ENCODE measurements around the gene EML2.
"Not testable (repeated sequence)": the region's sequence is repeated elsewhere in the genome, so short reads cannot be mapped to it uniquely, and the experiment has no call there.

Gene EML2

GRCh38 chr19:45615795-45616703, 23.1 kb downstream of the EML2 start:
- DNase-seq = peak; percentile 92

GRCh38 chr19:45615056-45615455, 24.1 kb downstream of the EML2 start:
- not testable (repeated sequence) for DNase-seq

GRCh38 chr19:45613926-45614725, 25.1 kb downstream of the EML2 start:
- peak; percentile 82 for DNase-seq

GRCh38 chr19:45608948-45609347, 30.2 kb downstream of the EML2 start:
- no peak for DNase-seq

- peak; percentile 66 for DNase-seq
These were observed 31.8 kb downstream of the EML2 start for GRCh38 chr19:45607071-45608029.

GRCh38 chr19:45601524-45602374, 37.4 kb downstream of the EML2 start, which contains the start of gene GPR4:
TSS of gene GPR4 (minus strand) at chr19:45602212. CDS start at chr19:45591866, 10,346 bp downstream.
- DNase-seq = no peak

- DNase-seq = no peak
These were observed 38.1 kb downstream of the EML2 start for GRCh38 chr19:45601115-45601514.

GRCh38 chr19:45600340-45600885, 38.8 kb downstream of the EML2 start:
- DNase-seq = no peak

- DNase-seq = no peak
These were observed 39.9 kb downstream of the EML2 start for GRCh38 chr19:45599286-45599685.

GRCh38 chr19:45598267-45599001, 40.8 kb downstream of the EML2 start:
- DNase-seq = no peak

- DNase-seq = no peak
These were observed 41.6 kb downstream of the EML2 start for GRCh38 chr19:45597425-45598111.

- DNase-seq = no peak
These were observed 43.4 kb downstream of the EML2 start for GRCh38 chr19:45595814-45596213.

GRCh38 chr19:45593520-45593919, 45.7 kb downstream of the EML2 start:
- DNase-seq = no peak

- no peak for DNase-seq
These were observed 46.8 kb downstream of the EML2 start for GRCh38 chr19:45592366-45592765.

- DNase-seq = no peak
These were observed 47.6 kb downstream of the EML2 start for GRCh38 chr19:45591638-45592005.

GRCh38 chr19:45591004-45591637, 48.1 kb downstream of the EML2 start:
- peak; percentile 53 for DNase-seq

- DNase-seq = no peak
These were observed 48.7 kb downstream of the EML2 start for GRCh38 chr19:45590300-45591003.

GRCh38 chr19:45589768-45590167, 49.4 kb downstream of the EML2 start:
- no peak for DNase-seq

GRCh38 chr19:45587873-45588272, 51.3 kb downstream of the EML2 start:
- DNase-seq = no peak
